ENCODE results near the gene CREBBP.

The CREBBP gene

DNA sequence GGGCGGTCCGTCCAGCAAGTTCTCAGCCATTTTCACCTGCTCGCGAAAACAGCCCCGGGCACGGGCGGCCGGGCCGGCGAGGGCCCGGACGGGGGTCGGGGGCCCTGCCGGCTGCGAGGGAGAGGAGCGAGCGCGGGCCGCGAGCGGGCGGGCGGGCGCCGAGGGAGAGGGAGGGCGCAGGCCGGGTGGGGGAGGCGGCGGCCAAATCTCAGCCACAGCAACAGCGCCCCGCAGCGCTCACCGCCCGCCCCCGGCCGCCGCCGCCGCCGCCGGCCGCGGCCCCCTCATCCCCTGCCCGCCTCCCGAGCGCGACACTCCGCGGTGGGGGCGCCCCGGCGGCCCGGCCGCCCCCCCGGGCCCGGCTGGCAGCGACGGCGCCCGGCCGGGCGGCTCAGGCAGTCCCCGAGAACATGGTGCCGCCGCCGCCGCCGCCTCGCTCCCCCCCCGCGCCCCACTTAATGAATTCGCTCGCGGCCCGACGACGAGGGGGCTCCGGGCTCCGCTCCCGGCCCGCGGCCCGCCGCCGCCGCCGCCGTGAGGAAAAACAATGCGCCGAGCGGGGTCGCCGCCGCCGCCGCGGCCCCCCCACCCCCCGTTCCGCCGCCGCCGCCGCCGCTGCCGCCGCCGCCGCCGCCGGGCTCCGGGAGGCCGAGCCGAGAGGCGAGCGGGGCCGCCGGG is 487 bp downstream of the CREBBP start:
- peak overlapping the region; percentile 86 for H3K4me3 ChIP-seq (ENCODE audit: low read depth, low read length)

DNA sequence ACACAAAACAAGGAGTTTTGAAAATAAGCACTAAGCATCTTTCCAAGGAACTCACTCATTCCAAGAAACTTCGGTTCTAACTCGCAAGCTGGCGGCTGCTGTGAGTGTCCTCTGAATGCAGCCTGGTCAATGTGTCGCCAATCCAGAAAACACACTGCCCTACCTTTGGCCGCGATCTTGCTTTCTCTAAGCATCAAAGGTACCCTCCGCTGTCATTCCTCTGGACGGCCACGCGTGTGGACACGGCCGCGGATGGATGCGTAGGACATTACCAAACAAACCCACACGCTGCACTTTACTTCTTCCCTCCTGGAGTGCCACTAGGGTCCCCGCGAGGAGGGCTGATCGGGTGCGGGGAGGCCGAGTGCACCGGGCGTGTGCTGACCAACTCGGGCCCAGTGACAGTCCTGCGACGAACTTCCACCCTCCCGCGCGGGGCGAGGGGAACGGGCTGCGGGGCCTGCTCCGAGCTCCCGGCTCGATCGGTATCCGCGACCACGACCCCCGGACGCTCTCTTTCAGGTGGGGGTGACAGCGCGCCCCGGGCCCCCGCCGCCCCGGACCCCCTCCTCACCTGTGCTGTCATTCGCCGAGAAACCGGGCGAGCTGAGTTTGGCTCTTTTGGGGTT is 1.1 kb downstream of the CREBBP start:
- H3K4me3 ChIP-seq (ENCODE audit: low read depth, low read length): peak overlapping the region; percentile 86

DNA sequence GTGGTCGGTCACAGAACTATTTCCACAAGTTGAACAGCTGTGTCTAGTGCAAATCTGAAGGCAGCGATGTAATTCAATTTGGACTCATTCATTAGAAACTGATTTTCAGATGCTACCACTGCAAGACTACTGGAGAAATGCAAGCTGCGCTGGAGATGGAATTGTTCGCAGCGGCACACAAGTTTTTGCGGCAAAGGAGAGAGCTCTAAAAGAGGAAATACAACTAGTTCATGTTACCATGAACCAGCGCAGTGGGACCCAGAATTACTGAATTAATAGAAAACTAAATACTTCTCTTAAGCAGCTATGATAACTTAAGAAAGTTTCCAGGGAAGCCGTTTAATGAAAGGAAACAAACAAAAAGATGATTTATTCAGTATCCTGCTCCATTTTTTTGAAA is 1.9 kb downstream of the CREBBP start:
- no peak overlapping the region for H3K4me3 ChIP-seq (ENCODE audit: low read depth, low read length)

DNA sequence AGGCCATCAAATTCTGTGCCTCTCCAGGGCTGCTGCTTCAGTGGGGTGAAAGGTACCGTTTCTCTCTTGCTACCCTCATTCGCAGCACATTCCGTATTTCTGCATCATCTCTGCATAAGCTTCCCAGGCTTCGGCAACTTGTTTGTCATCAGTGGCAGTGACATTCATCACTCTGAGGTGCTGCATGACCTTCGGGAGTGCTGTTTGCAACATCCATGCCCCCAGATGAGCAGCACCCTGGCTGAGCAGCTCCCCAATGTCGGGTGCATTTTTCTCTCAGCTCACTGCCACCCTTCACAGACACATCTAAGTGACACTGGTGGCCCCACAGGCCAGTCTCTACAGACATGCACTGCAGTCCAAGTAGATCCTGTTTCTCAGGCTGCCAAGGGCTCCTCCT is 3.8 kb downstream of the CREBBP start:
- H3K4me3 ChIP-seq (ENCODE audit: low read depth, low read length): no peak overlapping the region

DNA sequence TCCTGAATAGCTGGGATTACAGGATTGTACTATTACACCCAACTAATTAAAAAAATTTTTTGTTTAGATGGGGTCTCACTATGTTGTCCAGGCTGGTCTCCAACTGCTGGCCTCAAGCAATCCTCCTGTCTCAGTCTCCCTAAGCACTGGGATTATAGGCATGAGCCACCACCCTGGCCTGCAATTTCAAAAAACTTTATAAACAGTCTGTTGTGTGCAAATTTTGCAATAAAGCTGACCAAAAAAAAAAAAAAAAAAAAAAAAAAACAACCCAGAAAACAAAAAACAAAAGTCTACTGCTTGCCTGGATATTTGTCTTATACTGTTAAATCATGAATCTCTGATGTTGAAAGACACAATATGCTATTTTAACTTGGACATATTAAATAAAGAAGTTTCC is 4.4 kb downstream of the CREBBP start:
- H3K4me3 ChIP-seq (ENCODE audit: low read depth, low read length): no peak overlapping the region

DNA sequence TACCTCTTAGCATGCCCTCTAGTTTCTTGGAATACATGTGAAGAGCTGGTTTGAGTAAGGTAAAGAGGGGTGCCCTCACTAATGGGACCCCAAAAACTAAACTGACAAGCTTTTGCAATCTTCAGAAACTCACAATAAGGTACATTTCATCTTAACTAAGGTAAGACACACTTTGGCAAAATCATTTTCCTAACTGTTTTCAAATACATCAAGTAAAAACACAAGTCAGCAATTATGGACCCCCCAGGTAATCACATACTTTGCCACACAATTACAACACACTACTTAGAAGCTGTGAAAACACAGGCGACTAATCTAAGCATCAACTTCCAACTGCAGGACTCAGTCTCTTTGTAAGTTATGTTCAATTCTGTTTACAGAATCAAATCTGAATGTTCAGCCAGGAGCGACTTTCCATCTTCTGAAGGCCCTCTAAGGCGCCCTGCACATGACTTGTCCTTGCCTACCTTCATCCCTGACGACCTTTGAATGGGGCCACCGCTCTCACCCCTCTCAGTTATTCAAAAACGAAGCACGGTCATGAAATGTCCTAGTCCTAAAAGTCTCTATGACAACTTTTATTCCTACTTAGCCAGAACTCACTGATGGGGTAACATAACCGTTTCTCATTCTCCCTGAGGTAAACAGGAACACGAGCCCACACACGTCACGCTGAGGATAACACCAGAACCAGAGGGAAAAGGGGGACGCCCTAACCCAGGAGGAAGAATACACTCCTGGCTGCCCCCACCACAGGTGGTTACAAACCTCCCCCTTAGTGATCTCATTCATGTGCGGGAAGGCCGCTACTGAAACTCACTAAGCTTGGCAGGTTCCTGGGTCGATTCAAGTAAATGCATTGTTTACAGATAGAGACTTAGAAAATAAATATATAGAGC is 5.5 kb downstream of the CREBBP start:
- no peak overlapping the region for H3K4me3 ChIP-seq (ENCODE audit: low read depth, low read length)

DNA sequence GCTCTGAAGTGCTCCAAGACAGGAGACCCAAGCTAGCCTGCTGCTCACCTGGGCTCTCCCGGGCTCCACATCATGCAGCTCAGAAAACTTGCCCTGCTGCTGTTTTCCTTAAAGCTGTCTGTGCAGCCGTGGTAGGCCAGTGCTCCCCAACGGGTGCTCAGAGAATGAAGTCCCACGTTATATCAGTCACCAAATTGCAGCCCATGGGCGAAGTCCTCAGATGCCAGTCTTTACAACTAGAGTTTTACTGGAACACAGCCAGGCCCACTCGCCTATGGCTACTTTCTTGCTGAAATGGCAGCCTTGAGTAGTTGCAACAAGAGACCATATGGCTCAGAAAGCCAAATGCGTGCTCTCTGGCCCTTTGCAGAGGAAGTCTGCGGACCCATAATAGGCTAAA is 6.3 kb downstream of the CREBBP start:
- no peak overlapping the region for H3K4me3 ChIP-seq (ENCODE audit: low read depth, low read length)

DNA sequence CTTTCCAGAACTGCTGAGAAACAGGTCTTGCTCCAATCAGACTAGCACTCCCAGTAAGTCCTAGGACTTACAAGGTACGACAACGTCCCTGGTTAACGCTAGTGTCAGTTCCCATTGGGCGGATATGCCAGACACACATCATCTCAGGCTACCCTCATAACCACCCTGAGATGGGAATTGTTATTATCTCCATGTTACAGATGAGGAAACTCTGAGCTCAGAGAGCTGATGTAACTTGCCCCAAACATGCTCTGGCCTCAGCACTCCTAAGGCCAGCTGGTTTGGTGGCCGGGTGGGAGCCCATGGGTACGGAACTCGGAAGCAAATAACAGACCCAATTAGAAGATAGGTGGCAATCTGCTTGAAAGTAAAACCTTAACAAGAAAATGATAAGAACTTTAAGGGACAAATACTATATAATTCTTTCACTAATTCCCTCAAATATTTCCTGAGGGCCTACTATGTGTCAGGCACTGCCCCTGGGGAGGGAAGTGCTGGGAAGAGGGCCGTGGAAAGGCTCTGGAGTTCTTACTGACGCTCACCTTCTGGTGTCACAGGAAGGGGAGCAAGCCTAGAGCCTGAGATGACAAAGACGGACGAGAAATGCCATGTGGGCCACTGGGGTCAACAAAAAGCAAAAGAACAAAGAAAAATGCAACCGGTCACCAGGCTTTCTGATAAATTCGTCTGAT is 6.9 kb downstream of the CREBBP start:
- no peak overlapping the region for H3K4me3 ChIP-seq (ENCODE audit: low read depth, low read length)

DNA sequence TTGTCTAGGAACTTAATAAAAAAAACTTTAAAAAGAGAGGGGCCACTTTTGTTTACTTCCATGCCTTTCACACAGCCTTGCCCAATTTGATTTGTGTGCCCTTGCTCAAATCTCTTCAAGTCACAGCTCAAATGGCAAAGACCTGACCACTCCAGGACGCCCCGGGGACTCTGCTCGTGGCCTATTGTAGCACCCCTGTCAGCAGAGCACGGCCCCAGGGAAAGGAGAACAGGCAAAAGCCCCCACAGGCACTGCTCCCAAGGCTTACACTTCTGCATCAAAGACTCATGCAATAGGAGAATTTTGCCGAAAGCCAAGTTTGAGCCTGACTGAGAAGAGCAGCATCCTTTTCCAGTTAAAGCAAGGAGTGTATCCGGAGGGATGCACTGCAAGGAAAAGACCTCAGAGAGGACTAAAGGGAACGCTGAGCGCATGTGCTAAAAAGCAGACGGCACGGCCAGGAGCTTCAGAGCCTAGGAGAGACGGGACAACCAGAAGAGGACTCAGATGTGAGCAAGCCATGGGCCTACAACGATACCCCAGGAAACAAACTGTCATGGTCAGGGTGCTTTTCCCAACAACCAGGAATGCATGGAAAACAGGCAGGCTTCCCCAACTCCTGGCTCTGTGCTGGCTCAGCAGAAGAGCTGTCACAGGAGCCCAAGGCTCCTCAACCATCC is 8.2 kb downstream of the CREBBP start:
- no peak overlapping the region for H3K4me3 ChIP-seq (ENCODE audit: low read depth, low read length)

DNA sequence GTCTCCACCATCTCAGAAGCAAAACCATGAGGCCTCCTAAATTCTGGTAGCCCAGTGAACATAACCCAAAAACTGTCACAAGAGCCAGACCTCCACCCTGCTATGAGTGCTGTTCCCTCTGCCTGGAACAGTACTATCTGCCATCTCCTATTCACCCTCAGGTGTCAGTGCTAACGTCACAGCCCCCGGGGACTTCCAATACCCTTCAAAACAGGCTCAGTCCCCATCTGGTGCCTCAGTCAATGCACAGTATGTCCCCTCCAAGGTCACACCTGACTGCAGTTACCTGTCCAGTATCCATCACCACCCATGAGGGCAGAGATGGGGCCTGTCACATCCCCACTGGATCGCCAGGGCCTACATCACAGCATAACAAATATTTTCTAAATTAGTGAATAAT is 11.5 kb downstream of the CREBBP start:
- no peak overlapping the region for H3K4me3 ChIP-seq (ENCODE audit: low read depth, low read length)

DNA sequence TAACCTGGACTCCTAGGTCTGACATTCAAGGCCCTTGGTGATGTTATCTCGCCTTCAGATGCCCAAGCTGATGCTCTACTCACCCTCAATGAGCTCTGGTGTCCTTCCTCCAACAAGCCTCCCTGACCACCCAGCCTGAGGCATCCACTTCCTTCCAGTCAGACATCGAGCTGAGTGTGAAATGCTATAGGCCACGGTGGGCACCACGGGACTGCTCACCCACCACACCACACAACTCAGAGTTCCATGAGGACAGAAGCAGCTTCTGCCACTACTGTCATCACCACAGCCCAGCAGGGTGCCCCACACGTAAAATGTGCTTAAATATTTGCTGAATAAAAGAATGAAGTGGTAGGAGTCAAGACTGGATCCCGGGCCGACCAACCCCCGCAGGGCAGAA is 12.0 kb downstream of the CREBBP start:
- no peak overlapping the region for H3K4me3 ChIP-seq (ENCODE audit: low read depth, low read length)

DNA sequence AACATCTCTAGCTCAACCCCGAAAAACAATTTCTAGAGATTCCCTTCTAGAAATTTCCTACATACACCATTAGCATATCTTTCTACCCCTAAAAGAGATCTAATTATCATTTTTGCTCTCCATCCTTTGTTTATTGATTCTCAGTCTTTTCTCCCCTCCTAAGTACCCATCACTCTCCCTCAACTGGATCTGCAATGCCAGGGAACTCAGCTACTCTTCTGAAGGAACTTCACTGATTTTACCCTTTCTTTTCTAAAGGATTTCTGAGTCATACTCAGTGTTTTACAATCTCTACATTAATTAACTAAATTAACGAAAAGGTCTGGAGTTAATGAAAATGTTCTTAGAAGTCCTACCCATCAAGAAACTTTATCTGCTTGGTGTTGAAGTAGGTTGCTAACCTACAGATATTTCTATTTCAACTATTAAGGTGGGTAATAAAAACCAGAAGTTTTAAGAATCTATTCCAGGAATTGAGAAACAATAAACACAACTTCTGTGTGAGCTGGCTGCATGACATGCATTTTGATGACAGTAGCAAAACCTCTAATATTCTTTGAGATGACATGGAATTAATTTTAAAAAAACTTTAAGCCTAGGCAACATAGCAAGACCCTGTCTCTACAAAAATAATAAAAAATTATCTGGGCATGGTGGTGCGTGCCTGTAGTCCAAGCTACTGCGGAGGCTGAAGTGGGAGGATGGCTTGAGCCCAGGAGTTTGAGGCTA is 13.6 kb downstream of the CREBBP start:
- H3K4me3 ChIP-seq (ENCODE audit: low read depth, low read length): no peak overlapping the region

DNA sequence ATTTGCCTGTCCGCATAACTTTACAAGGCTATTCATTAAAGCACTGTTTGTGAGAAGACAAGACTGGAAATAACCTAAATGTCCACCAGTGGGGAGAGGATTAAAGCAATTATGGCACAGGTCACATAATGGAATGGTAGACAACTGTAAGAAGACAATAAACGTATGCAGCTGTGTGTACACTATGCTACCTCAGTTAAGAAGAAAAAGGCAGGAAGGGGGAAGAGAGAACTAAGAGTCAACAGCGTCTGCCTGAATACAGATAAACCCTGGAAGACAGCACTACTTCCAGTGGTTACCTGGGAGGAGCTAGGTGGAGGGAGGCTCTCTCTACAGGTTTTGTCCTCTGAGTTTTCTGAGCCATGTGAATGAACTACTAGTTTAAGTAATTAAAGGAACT is 15.3 kb downstream of the CREBBP start:
- H3K4me3 ChIP-seq (ENCODE audit: low read depth, low read length): no peak overlapping the region

DNA sequence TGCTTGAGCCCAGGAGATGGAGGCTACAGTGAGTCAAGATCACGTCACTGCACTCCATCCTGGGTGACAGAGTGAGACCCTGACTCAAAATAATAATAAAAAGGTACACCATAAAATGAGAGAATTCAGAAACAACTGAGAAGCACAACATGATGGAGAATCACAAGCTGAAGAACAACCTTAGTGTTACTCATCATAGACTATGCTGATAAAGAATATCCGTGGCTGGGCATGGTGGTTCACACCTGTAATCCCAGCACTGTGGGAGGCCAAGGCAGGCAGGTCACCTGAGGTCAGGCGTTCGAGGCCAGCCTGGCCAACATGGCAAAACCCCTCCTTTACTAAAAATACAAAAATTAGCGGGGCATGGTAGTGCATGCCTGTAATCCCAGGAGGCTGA is 16.0 kb downstream of the CREBBP start:
- H3K4me3 ChIP-seq (ENCODE audit: low read depth, low read length): no peak overlapping the region

DNA sequence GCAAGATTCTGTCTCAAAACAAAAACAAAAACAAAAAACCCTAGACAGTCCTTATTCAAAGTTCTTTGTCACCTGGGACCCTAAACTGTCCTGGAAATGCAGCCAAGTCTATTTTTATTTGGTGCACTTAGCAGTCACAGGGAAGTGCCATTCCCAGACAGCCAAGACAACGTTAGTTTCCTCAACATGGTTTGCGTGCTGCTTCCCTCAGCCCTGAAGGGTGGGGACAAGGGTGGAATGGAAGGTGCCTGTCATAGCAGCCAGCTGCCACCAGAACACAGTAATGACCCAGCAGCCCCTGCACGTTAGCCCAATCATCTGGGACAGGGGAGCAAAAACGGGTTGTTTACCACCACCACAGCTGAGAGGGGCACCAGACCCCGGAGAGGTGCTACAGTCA is 16.9 kb downstream of the CREBBP start:
- H3K4me3 ChIP-seq (ENCODE audit: low read depth, low read length): no peak overlapping the region

DNA sequence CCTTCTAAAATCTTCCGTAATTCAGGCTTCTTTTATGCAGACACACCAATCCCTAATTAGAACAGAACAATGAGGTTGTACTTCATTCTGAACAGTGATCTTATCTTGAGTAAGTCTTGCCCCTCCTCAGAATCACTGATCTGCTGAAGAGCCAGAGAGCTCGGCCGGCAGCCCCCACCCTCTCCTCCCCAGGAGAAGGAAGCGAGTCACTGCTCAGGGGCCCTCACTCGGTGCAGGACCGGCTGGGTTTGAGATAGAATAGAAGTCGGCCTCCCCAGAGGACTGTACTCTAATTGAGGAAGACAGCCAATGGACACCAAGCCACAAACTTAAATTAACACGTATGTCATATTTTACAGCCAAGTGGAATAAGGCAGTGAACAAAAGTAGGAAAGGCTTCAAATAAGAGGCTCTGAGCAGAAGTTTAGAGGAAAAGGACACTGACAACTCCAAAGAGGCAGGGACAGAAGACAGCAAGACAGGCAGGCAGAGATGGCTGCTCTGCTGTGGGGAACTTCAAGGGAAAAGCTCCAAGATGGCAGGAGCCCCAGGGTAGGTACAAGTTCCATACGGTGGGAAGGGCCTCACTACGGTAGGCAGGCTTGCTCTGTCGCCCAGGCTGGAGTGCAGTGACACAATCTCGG is 18.6 kb downstream of the CREBBP start:
- H3K4me3 ChIP-seq (ENCODE audit: low read depth, low read length): no peak overlapping the region

DNA sequence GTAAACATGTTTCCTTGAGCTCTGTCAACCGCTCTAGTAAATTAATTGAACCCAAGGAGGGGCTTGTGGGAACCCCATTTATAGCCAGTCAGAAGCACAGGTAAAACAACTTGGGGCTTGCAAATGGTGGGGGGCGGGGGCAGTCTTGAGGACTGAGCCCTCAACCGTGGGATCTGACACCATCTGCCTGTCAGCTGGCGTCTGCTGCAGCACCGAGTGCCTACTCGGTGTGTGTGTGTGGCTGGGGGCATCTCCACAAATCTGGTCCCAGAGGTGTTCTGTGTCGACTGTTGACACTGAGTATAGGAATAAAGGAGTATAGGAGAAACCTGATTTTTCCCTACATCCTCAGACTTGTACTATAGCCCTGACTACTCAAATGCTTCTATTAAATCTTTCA is 20.6 kb downstream of the CREBBP start:
- H3K4me3 ChIP-seq (ENCODE audit: low read depth, low read length): no peak overlapping the region

DNA sequence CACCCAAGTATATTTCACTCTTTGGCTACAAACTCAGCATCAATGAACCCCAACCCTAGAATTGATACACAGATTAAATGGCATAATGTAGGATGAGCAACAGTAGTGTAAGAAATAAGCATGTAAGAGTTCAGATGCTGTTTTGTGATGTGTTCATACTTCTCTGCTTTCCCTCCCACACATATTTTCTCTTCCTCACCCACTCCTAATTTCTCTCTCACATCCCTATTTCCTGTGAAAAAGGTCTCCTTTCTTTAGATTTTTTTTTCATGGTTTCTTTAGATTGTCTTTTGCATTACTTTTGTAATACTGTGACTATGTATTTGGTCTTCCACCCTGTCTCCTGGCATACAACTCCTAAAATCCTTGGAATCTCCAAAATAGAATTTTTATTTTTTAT is 21.7 kb downstream of the CREBBP start:
- no peak overlapping the region for H3K4me3 ChIP-seq (ENCODE audit: low read depth, low read length)

DNA sequence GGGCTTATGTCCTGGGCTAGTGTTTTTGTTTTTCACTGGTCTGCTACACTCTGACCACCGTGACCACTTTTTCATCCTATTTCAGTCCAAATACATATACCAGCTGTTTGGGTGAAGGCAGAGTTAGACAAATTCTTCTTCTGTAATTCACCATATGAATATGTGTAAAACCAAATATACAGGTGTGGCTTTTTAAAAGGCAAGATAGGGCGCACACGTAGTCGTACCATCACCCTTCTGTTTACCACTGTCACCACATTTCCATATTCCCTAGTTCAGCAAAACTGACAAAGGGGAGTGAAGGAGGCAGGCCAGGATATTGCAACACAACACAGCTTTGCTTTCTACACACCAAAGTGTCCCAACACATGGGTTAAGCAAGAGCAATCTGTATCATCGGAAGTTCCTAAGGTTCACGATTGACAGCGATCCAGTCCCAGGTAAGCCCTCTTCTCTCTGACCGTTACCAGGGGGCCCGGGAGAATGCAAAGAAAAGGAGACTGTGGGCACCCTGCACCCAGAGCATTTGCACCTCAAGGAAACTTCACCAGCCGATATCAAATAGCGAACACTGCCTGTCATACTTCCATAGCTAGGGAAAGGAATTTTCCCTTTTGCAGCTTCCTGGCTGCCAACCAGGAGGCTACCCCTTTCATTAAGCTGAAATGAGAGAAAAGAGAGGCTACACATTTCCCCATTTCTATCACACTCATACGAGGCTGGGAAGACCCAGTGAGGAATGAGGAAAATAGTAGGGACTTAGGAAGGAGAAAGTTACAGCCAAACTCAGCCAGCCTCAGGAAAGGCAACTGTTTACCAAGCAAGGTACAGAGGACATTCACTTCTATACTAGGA is 23.1 kb downstream of the CREBBP start:
- no peak overlapping the region for H3K4me3 ChIP-seq (ENCODE audit: low read depth, low read length)

Measured in iPS-11a (cell line).